Measurements from ENCODE around the gene OSBPL6. TPM values are rescaled to one million over a fixed set of nuclear protein-coding genes. Genes with fewer than 3 reads are reported as not detected.

The OSBPL6 gene
- total RNA-seq, 1 donor: 5.2 TPM

- H3K4me3 ChIP-seq (ENCODE audit: low read depth, low read length): no peak overlapping the region
- no peak for DNase-seq (ENCODE audit: low read depth)
These were observed 72.1 kb downstream of the OSBPL6 start for GRCh38 chr2:178266445-178266844.

DNA sequence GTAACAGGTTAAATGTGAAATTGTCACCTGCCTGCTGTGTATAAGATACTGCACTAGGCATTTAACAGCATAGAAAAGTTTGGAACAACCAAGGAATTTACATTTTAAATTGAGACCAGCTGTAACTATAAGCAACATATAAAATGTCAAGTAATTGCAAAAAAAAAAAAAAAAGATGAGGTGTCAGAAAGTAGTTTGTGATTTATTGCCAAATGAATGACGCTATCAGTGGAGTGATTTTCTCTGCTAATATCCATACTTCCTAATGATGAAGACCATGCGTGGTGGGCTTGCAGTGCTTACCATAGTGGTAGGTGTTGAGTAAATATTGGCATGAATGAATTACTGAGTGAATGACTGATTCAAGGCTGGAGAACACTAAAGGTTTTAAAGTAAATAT is 73.3 kb downstream of the OSBPL6 start:
- no peak for DNase-seq (ENCODE audit: low read depth)
- no peak overlapping the region for H3K4me3 ChIP-seq (ENCODE audit: low read depth, low read length)
- no peak for TF ChIP-seq CTCF (IDR thresholded peaks at IDR 0.05; ENCODE audit: insufficient read depth, low read length)

More at GRCh38 chr2:178266445-178266844, 72.1 kb downstream of the OSBPL6 start:
- TF ChIP-seq CTCF (IDR thresholded peaks at IDR 0.05; ENCODE audit: insufficient read depth, low read length): no peak

- TF ChIP-seq CTCF (IDR thresholded peaks at IDR 0.05; ENCODE audit: insufficient read depth, low read length): no peak
- peak; percentile 21 for DNase-seq (ENCODE audit: low read depth)
- no peak overlapping the region for H3K4me3 ChIP-seq (ENCODE audit: low read depth, low read length)
These were observed 74.1 kb downstream of the OSBPL6 start for GRCh38 chr2:178268435-178268834.

- no peak overlapping the region for H3K4me3 ChIP-seq (ENCODE audit: low read depth, low read length)
- TF ChIP-seq CTCF (IDR thresholded peaks at IDR 0.05; ENCODE audit: insufficient read depth, low read length): no peak
- no peak for DNase-seq (ENCODE audit: low read depth)
These were observed 75.3 kb downstream of the OSBPL6 start for GRCh38 chr2:178269438-178270224.

DNA sequence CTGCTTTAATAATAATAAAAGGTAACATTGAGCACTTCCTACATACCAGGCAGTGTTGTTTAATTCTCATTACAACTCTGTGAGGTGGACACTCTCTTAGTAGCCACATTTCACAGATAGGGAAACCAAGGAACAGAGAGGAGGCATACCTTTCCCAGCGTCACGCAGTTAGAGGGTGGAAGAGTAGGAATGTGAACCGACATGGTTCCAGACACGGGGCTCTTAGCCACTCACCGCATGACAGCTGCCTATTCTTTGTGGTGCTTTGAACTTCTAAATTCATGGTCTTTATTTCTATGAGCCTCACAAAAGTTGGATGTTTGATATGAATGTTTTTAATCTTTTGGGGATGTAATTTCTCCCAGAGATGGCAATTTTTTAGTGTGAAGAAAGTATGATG is 76.0 kb downstream of the OSBPL6 start:
- no peak for DNase-seq (ENCODE audit: low read depth)
- no peak overlapping the region for H3K4me3 ChIP-seq (ENCODE audit: low read depth, low read length)
- TF ChIP-seq CTCF (IDR thresholded peaks at IDR 0.05; ENCODE audit: insufficient read depth, low read length): no peak

DNA sequence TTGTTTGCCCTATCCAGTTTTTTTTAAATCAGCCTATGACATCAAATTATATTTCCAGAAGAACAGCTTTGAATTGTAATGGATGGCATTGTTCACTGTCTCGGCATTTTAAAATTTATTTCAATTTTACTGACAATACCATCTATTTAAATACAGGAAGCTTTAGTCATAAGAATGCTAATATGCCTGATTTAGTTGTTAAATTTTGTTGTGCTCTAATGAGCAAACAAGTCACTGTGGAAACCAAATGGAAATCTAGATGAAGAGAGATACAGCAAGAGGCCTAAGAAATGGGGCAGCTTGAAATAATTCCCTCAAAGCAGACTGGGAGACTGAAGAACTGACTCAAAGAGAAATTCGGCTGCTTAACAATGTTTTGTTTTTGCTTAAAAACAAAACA is 76.8 kb downstream of the OSBPL6 start:
- TF ChIP-seq CTCF (IDR thresholded peaks at IDR 0.05; ENCODE audit: insufficient read depth, low read length): no peak
- no peak for DNase-seq (ENCODE audit: low read depth)
- no peak overlapping the region for H3K4me3 ChIP-seq (ENCODE audit: low read depth, low read length)

Data from fibroblast of the aortic adventitia (primary cell).